HUES48 (cell line): ENCODE data around the gene MSI2.

Source experiments
- H3K27ac ChIP-seq: one replicate; pipeline ENCODE4 v1.7.0; 2013; ENCODE audit warnings: low read depth, low read length, inconsistent platforms
- H3K27me3 ChIP-seq: 2 replicates; pipeline ENCODE4 v1.6.1; 2013; ENCODE audit warnings: mild to moderate bottlenecking, low read length; ENCODE audit not compliant: control insufficient read depth, insufficient read depth
- H3K36me3 ChIP-seq: 2 replicates; pipeline ENCODE4 v1.6.1; 2013; ENCODE audit warnings: low read length; ENCODE audit not compliant: control insufficient read depth, insufficient read depth
- H3K4me1 ChIP-seq: 2 replicates; pipeline ENCODE4 v1.6.1; 2013; ENCODE audit warnings: mild to moderate bottlenecking, low read length; ENCODE audit not compliant: control insufficient read depth, insufficient read depth
- H3K4me3 ChIP-seq: 2 replicates; pipeline ENCODE4 v1.5.1; 2013; ENCODE audit warnings: mild to moderate bottlenecking, low read depth, low read length
- H3K9ac ChIP-seq: 2 replicates; pipeline ENCODE4 v1.6.1; 2013; ENCODE audit warnings: mild to moderate bottlenecking, low read depth, low read length, moderate library complexity
- H3K9me3 ChIP-seq: 2 replicates; pipeline ENCODE4 v1.6.1; 2013; ENCODE audit warnings: low read length; ENCODE audit not compliant: control insufficient read depth, insufficient read depth

Gene MSI2

GRCh38 chr17:57691939-57692338 lies 435.6 kb downstream of the MSI2 start:
- Histone ChIP-seq H3K27me3 (no peaks in the 10 kb centered on the region), H3K9ac (no peak overlapping the region), H3K4me3 (no peak overlapping the region), H3K36me3 (no peaks in the 10 kb centered on the region), H3K9me3 (no peaks in the 10 kb centered on the region), H3K4me1 (peaks cover 6% of the 10 kb centered on the region; the same call in 1 of the 2 replicates), H3K27ac (no peak overlapping the region)

- peaks cover 6% of the 10 kb centered on the region; the same call in 1 of the 2 replicates for H3K4me1 ChIP-seq
- H3K9me3 ChIP-seq = no peaks in the 10 kb centered on the region
- no peak overlapping the region for H3K4me3 ChIP-seq
- no peaks in the 10 kb centered on the region for H3K27me3 ChIP-seq
- H3K9ac ChIP-seq = no peak overlapping the region
- H3K27ac ChIP-seq = no peak overlapping the region
- no peaks in the 10 kb centered on the region for H3K36me3 ChIP-seq
Observed at GRCh38 chr17:57692770-57693169, 436.4 kb downstream of the MSI2 start.

GRCh38 chr17:57694051-57694450 lies 437.7 kb downstream of the MSI2 start:
- Histone ChIP-seq H3K27me3 (no peaks in the 10 kb centered on the region), H3K9me3 (no peaks in the 10 kb centered on the region), H3K4me3 (no peak overlapping the region), H3K36me3 (no peaks in the 10 kb centered on the region), H3K4me1 (peaks cover 10% of the 10 kb centered on the region), H3K9ac (no peak overlapping the region), H3K27ac (no peak overlapping the region)

GRCh38 chr17:57696050-57696449 lies 439.7 kb downstream of the MSI2 start:
- H3K4me3 ChIP-seq = no peak overlapping the region
- H3K36me3 ChIP-seq = no peaks in the 10 kb centered on the region
- peaks cover 11% of the 10 kb centered on the region for H3K4me1 ChIP-seq
- H3K27ac ChIP-seq = no peak overlapping the region
- no peak overlapping the region for H3K9ac ChIP-seq
- H3K27me3 ChIP-seq = no peaks in the 10 kb centered on the region
- H3K9me3 ChIP-seq = no peaks in the 10 kb centered on the region

GRCh38 chr17:57697197-57697596 lies 440.9 kb downstream of the MSI2 start:
- no peak overlapping the region for H3K4me3 ChIP-seq
- no peak overlapping the region for H3K27ac ChIP-seq
- no peaks in the 10 kb centered on the region for H3K9me3 ChIP-seq

GRCh38 chr17:57697891-57698711 lies 441.8 kb downstream of the MSI2 start:
- Histone ChIP-seq H3K27ac (no peak overlapping the region), H3K4me1 (peaks cover 9% of the 10 kb centered on the region; the same call in 1 of the 2 replicates), H3K9ac (no peak overlapping the region), H3K36me3 (no peaks in the 10 kb centered on the region), H3K27me3 (no peaks in the 10 kb centered on the region), H3K9me3 (no peaks in the 10 kb centered on the region), H3K4me3 (no peak overlapping the region)

More at GRCh38 chr17:57697197-57697596, 440.9 kb downstream of the MSI2 start:
- H3K36me3 ChIP-seq = no peaks in the 10 kb centered on the region
- peaks cover 15% of the 10 kb centered on the region for H3K4me1 ChIP-seq
- H3K27me3 ChIP-seq = no peaks in the 10 kb centered on the region
- H3K9ac ChIP-seq = no peak overlapping the region

GRCh38 chr17:57699751-57700219 lies 443.5 kb downstream of the MSI2 start:
- H3K4me3 ChIP-seq = no peak overlapping the region

GRCh38 chr17:57701124-57701523 lies 444.8 kb downstream of the MSI2 start:
- Histone ChIP-seq H3K27ac (no peak overlapping the region), H3K27me3 (no peaks in the 10 kb centered on the region), H3K4me3 (no peak overlapping the region), H3K9me3 (no peaks in the 10 kb centered on the region), H3K4me1 (peaks cover 9% of the 10 kb centered on the region; the same call in 1 of the 2 replicates), H3K36me3 (no peaks in the 10 kb centered on the region), H3K9ac (no peak overlapping the region)

More at GRCh38 chr17:57699751-57700219, 443.5 kb downstream of the MSI2 start:
- Histone ChIP-seq H3K9ac (no peak overlapping the region), H3K27ac (no peak overlapping the region), H3K27me3 (no peaks in the 10 kb centered on the region), H3K36me3 (no peaks in the 10 kb centered on the region), H3K9me3 (no peaks in the 10 kb centered on the region), H3K4me1 (peaks cover 9% of the 10 kb centered on the region; the same call in 1 of the 2 replicates)

GRCh38 chr17:57703273-57703672 lies 446.9 kb downstream of the MSI2 start:
- no peaks in the 10 kb centered on the region for H3K9me3 ChIP-seq
- H3K4me1 ChIP-seq = peaks cover 16% of the 10 kb centered on the region; the same call in 1 of the 2 replicates
- H3K9ac ChIP-seq = no peak overlapping the region
- no peak overlapping the region for H3K27ac ChIP-seq
- H3K27me3 ChIP-seq = 0 out of 2 replicates have a peak, but pooled peaks cover 4% of the 10 kb centered on the region
- no peaks in the 10 kb centered on the region for H3K36me3 ChIP-seq
- H3K4me3 ChIP-seq = no peak overlapping the region

- Histone ChIP-seq H3K9me3 (no peaks in the 10 kb centered on the region), H3K4me1 (peaks cover 16% of the 10 kb centered on the region; the same call in 1 of the 2 replicates), H3K4me3 (no peak overlapping the region), H3K9ac (no peak overlapping the region), H3K27me3 (0 out of 2 replicates have a peak, but pooled peaks cover 4% of the 10 kb centered on the region), H3K27ac (no peak overlapping the region), H3K36me3 (no peaks in the 10 kb centered on the region)
Observed at GRCh38 chr17:57704448-57704847, 448.1 kb downstream of the MSI2 start.
